GM19239 (cell line): ENCODE data around the gene ELMO3.
A peak's percentile ranks its signal among the peaks of the same experiment; 100 is the strongest.

ENCODE experiments used
- DNase-seq: peaks from one replicate; pipeline ENCODE4 v3.0.0; 2011; ENCODE audit warnings: low spot score; ENCODE audit not compliant: insufficient read length
- FAIRE-seq: peaks from 2 replicates; lab custom pipeline; 2011; peaks lifted over from hg19 to GRCh38; lab: Jason Lieb, UNC

The ELMO3 gene

DNA sequence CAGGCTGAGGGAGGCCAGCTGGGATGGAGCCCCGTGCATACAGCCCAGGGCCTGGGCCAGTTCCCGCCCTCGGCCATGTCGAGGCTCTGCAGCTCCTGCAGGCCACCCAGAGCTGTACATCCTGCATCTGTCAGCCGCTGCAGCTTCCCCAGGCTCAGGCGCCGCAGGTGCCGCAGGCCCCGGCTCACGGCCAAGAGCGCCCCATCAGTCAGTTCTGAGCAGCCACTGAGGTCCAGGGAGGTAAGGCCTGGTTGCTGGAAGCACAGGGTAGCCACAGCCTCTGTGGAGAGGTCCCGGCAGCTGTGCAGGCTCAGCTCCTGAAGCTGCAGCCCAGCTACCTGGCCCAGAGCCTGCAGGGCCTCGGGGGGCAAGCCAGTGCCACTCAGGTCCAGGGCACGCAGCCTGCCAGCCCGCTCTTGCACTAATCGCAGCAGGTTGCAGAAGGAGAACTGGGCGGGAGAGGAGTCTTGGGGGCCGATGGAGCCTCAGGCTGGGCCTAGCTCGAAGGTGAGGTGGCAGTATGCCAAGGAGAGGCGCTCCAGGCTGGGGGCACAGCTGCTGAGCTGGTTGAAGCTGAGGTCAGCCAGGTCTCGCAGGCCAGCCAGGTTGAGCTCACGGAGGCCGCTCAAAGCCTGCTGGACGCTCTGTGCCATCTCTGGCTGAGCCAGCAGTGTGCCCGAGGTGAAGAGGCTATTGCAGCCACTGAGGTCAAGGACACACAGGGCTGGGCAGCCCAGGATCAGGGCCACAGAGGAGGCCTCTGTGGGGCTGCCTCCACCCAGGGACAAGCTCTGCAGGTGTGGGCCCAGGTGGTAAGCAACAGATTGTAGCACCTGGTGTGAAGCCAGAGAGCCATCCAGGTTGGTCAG lies 11.4 kb downstream of the ELMO3 start:
- DNase-seq: no peak
- FAIRE-seq: no peak

DNA sequence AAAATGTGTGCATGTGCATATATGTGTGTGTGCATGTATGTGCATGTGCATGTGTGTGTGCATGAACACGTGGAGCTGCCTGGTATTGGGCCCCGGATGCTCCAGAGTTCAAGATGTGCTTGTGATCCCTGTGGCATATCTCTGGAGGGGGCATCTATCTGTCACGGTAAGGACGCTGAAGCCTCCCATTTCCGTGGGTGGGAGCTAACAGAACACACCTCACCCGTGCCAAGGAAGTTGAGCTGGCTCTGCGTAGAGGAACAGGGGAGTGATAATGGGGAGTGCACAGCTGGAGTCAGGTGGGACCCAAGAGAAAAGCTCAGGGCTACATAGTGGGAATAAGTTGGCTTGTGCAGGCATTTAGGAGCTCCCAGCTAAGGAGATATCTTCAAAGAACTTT lies 12.7 kb downstream of the ELMO3 start:
- DNase-seq: no peak
- FAIRE-seq: no peak

DNA sequence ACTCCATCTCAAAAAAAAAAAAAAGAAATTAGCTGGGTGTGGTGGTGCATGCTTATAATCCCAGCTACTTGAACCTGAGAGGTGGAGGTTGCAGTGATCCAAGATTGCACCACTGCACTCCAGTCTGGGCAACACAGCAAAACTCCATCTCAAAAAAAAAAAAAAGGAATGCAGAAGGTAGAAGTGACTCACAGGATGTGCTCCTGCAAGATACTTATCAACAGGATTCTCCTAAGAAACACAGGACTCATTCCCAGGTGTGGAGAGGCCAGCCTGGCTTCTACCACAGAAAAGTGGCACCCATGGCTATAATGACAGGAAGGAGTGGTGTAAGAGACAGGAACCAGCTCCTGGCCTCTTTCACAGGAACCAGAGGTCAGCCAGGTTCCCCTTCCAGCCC lies 13.8 kb downstream of the ELMO3 start:
- no peak for DNase-seq
- FAIRE-seq: no peak

DNA sequence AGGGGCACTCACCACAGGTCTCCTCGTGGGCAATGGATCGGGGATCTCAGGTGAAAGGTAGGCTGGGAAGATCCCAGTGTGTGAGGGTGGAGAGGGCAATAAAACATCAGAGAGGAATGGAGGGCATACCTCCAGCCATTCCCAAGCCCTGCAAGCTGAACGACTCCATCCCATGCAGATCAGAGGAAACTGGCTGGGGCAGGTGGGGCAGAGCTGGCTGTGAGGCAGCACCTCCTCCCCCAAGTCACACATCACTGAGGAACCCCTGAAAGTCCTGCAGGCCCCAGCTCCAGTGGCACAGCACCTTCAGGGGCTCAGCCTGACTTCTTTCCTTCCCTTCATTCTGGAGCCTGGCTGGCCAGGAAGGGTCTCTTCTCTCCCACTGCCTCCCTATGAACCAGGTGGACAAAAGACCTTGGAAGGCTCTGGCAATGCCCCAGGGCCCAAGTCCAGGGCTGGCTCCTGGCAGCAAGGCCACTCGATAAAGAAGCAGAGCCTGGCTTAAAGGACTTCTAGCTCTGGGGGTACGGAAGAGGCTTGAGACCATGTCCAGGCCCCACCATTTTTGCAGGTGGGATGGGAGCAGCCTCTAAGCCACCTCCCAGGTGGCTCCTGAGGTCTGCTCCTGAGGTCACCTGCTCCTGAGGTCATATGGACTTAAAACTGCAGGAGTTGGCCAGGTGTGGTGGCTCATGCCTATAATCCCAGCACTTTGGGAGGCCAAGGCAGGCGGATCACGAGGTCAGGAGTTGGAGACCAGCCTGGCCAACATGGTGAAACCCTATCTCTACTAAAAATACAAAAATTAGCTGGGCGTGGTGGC lies 14.5 kb downstream of the ELMO3 start:
- FAIRE-seq (no peak), DNase-seq (no peak)

DNA sequence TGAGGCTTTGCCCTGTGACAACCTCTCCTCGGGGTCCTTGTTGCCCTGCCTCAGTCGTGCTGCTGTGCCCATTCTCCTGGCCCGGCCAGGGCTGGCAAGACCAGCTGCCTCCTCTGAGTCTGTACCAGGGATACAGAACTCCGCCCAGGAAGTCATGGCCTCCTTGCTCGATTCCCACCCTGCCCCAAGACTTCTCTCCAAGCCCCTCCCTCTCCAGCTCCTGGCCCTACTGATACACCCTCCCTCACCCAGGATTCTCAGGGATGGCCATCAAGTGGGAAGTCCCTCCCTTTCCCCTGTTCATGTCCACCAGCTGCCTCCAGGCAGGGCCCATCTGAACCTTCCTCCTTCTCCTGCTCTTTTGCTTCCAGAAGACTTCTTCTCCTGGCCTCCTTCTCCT lies 16.8 kb downstream of the ELMO3 start:
- DNase-seq (no peak), FAIRE-seq (no peak)

DNA sequence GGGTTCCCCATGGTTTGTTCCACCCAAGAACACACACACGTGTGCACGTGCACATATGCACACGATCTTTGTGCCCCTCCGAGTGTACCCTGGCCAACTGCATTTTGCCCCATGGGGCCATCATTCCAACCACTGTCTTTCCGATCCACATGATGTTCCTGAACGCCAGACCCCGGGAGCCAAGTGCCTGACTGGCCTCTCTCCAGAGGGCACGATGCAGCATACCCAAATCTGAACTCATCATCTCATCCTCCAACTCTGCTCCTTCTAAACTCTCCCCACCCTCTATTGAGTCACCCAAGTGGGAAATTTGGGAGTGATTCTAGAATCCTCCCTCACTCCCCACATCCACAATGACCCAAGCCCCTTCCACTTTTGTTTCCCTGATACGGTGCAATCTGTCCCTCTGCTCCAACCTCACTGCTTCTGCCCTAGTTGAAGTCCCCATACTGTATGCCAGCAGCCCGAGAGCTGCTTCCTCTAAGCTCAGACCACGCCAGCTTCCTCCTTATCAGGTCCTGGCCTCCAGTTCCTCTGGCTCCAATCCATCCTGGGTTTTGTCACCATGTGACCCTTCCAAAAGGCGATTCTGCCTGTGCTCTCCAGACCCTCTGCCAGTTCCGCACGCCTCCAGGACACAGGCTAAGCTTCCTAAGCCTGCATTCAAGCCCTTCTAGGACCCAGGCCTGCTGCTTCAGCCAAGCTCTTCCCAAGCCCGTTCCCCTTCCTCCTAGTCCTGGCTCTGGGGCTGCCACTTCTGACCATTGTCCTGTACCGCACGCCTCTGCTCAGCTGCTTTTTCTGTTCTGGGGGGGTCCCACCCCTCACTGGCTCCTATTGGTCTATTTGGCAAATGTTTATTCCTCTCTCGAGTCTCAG lies 17.9 kb downstream of the ELMO3 start:
- DNase-seq (no peak), FAIRE-seq (no peak)

DNA sequence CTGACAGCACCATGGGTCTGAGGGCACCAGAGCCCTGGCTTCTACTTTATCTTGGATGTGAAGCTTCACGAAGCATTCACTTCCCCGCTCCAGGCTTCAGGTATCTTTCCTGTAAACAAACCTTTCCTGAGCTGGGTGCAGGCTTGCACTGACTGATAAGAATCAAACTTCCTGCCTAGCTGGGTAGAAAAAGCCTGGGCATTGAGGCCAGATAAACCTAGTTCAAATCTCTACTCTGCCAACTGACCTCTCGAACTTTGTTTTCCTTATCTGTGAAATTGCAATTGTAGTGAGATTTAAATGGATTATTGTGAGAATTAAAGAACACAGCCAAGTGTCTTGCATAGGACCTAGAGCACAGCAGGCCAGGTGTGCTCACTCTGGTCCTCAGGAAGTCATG lies 25.1 kb downstream of the ELMO3 start:
- DNase-seq (no peak), FAIRE-seq (no peak)

DNA sequence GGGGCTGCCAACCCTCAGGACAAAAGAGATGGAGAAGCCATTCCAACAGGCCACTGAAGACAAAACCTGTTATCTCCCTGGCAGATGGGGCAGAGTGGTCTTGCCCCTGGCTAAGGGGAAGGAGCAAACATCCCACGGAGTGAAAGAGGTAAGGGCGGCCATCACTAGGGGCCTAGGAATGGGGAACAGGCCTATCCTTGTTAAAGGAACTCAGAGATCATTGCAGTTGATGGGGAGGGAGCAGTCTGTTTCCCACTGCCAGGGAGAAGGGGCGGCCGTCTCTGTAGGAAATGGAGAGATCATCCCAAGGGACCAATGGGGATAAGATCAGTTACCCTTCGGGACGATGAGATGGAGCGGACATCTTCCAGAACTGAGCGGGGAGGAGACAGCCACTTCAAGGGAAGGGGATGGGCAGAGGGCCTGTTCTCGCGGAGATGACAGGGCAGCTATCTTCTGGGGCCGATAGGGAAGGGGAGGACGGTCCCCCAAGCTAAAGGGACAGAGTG lies 27.4 kb downstream of the ELMO3 start:
- DNase-seq (no peak), FAIRE-seq (peak; percentile 26)

DNA sequence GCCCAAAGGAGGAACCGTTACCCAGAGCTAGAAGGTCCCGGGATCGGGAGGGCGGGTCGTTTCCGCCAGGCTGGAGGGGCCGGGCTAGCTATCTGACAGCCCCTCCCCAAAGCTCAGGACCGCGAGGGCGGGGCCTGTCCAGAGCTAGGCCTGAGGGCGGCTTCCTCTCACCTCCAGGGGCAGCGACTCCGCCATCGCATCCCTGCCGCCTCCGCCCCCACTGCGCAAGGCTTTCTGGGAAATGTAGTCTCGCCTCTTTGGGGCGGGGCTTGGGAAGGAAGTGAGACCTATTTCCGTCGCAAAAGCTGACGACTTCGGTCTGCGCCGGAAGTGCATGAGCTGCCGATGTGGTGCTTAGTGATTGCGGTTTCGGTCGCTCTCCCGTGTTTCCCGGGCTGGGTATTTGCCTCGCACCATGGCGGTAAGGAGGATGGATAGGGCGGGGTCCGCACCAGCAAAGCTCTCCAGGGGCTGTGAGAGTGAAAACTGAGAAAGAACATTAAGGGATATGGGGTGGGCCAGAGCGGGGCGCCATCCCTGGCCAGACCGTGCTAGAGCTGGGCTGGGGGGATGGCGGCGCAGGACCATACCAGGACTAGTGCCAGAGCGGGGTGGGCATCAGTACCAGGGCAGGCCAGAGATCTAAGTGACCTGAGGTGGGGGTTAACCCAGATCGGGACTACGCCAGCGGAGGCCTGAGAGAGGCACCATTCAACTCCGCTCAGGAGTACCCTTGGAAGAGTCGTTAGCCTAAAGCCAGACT lies 28.1 kb downstream of the ELMO3 start, which contains the start of gene TMEM208:
TMEM208 (plus strand) TSS at position 327 of the 763 bp plus-strand sequence; CDS start at position 416, 89 bp downstream.
- FAIRE-seq: peak; percentile 100
- DNase-seq: peak; percentile 97

DNA sequence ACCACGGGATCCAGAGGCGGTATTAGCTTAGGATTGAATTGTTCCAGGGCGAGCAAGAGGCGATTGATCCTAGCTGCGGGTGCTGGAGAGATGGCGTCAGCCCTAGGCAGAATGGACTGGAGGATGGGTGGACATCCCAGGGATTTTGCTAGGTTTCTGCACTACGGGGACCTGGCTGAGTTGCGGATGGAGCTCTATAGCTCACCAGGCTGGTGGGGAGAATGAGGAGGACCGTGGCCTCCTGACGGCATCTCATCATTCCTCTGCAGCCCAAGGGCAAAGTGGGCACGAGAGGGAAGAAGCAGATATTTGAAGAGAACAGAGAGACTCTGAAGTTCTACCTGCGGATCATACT lies 28.6 kb downstream of the ELMO3 start:
- FAIRE-seq (no peak), DNase-seq (no peak)

DNA sequence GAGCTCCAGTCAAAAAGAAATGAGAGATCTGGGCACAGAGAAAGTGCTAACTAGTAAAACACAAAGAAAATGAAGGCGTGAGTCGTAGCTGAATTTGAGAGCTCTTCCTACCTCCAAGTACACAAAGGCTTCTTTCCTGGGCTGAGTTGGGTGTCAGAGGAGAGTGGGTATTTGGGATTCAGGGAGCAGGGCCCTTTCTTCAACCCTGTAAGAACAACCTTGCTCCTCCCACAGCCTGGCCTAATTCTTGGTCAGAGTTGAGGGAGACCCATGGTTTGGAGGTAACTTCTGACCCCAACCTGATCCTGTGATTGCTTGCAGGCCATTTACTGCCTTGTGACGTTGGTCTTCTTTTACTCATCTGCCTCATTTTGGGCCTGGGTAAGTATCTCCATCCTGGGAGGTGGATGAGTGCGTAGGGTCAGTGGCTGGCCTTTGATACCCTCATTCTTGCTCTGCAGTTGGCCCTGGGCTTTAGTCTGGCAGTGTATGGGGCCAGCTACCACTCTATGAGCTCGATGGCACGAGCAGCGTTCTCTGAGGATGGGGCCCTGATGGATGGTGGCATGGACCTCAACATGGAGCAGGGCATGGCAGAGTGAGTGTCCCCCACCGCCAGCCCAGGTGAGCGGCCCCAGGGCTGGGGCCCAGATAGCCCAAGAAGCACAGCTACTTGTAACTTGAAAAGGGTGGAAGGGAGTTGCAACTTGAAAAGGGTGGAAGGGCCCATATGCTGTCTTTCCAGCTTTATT lies 29.3 kb downstream of the ELMO3 start:
- FAIRE-seq: no peak

DNA sequence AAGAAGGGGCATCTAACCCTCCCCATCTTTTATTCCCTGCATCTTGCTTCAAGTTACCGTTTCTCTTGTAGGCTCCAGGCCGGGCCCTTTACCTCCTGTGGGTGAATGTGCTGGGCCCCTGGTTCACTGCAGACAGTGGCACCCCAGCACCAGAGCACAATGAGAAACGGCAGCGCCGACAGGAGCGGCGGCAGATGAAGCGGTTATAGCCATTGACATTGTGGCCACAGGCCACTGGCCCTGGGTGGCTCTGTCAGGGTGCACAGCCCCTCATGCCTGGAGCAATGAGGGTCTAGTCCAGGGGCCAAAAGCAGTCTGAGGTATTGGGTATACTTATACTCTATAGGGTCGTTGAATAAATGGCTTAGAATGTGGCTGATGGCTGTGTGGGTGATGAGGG lies 30.0 kb downstream of the ELMO3 start:
- DNase-seq (no peak), FAIRE-seq (no peak)

More for the DNA sequence above, 29.3 kb downstream of the ELMO3 start:
- DNase-seq: no peak

DNA sequence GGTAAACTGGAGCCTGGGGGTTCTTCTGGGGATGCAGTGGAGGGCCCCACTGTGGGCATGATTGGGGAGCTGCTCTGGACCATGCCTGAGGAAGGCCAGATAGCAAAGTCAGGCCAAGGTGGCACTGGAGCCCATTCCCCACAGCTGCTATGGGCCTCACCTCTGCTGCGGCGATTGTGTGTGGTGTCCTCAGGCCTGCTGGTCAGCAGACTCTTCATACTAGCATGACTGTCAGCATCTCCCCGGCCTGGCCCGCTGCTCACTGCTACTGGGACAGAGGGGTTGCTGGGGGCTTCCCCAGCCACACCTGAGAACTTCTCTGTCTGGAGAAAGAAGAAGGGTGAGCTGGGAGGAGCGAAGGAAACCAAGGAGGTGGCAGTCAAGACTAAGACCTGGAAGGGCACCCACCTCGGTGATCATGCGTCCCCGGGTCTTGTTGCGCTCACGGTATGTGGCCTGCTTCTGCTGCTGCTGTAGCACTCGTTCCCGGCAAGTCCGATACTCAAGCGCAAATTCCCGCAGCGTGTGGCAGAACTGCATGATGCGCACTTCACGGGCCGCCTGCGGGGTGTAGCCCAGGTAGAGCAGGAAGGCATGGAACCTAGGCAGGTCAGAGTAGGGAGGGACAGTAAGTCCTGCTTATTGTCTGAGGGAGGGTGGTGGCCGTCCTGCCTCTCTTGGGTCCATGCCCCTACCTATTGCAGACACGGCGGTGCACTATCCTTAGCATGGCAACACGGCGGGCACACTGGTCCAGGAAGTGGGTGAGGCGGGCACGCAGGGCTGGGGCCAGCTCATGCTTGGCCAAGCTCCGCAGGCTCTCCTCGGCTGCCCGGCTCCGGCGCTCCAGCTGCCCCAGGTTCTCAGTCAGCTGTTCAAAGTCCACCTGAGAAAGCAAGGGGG lies 31.2 kb downstream of the ELMO3 start:
- DNase-seq (no peak), FAIRE-seq (no peak)

DNA sequence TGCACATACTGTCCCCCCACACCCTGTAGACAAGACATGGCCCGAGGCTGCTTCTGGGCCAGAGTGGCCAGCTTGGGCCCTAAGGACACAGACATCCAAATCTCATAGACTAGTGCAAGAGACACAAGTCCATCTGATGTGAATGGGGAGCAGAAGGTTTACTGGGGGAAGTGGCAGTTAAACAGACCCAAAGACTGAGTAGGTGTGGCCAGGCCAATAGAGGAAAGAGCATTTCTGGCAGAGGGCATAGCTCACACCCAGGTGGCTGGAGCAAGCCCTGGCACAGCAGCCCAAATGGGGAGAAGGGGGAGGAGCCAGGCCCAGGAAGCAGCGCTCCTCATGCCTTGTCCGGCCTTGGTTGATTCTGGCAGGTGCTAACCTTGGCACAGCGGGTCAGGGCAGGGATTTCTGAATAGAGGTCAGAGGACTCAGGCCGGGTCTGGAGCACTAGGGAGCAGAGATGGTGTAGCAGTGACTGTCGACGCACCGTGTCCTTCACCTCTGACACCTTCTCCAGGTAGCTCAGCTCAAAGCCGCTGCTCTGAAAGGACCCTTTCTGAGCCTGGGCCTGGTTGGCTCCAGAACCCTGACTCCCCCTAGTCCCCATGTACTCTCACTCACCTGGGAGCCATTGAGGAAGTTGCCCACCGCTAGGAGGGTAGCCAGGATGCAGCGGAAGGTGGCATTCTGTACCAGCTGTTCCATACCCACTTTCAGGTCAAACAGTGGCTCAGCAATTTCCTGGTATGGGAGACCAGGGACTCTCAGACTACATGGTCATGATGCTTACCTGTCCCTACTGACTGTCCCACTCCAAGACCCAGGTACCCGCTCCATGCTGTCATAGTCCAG lies 32.1 kb downstream of the ELMO3 start:
- no peak for DNase-seq
- FAIRE-seq: no peak

DNA sequence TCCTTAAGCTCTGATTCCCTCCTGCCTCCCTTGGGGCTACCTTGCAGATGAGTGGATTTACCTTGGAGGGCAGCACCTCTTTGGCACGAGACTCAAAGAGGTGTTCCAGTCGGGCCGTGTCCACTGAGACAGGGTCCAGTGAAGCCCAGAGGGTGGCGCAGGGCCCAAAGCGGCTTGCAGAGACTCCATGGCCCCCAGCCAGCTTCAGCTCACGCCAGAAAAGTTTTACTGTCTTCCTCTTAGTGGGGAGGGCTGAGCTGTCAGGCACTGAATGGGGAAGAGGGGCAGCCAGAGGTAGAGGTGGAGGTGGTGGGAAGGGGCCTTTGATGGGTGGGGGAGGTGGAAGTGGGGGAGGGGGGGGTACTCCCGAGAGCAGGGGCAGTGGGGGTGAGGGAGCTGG lies 34.7 kb downstream of the ELMO3 start:
- DNase-seq: no peak
- no peak for FAIRE-seq

DNA sequence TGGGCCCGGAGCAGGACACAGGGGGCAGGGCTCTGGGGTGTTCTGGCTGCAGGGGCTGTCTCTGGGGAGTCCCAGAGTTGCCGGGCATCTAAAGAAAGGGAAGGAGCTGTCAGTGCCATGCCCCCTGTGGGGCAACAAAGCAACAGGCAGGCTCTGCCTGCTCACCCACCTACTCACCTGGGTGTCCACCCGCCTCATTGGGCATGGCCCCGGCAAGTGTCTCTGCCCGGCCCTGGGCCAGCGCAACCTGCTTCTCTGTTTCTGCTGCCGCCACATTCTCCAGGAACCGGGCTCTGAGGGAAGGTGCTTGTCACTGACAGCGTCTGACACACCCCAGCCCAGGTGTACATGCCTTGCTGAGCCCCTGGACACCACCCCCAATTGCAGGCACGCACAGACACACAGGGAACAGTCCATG lies 35.3 kb downstream of the ELMO3 start:
- no peak for DNase-seq
- no peak for FAIRE-seq
